Heart left ventricle (tissue), 13 donors: ENCODE results near the gene SRI.

Source experiments
- CTCF ChIP-seq, 12 donors: fragments of 200-600 bp; sonication (generic) in 4 of 12; IDR thresholded peaks; one replicate each; pipeline versions ENCODE4 v1.5.0 to v1.8.0; 2018 to 2022; ENCODE audit warnings: antibody characterized with exemption in 12 of 12, mild to moderate bottlenecking in 5 of 12
- POLR2A ChIP-seq, 2 donors: fragments of 450-650 bp; IDR thresholded peaks; one replicate each; pipeline ENCODE4 v1.6.1; 2017; ENCODE audit warnings: antibody characterized with exemption in 2 of 2, mild to moderate bottlenecking in 2 of 2, moderate library complexity in 2 of 2
- donor health status: ischemic (EF 13 %, LVEDD 7.1; RV severe dilation, severe dysfunction).
- donor health status: DM: no; HTN: yes; CAD: no.
- donor health status: DM: no; HTN: no; CAD: no.
- donor health status: ischemic (EF 25% LVEDD 6.9; RV normal size, moderate dysfunction).
- donor health status: ischemic (EF 25% LVEDD 5.7; RV mildly dilated, moderate dysfunction).
- donor health status: ischemic (EF 35%, LVEDD 5.7; RV mildly dilated, moderate dysfunction).
- donor health status: nonischemic (EF 11% LVEDD 7.7; RV severe dilation, severe dysfunction).
- donor health status: DM: yes; HTN: yes; CAD: no.
- donor health status: PGD.
- donor health status: ischemic (EF 29% LVEDD 5.4; RV normal size, mild dysfunction).
- donor health status: nonischemic (EF 23%, LVEDD 6.1; RV moderate dilation, normal function).

- TF ChIP-seq CTCF (IDR thresholded peaks at IDR 0.05) (no peak), POLR2A (IDR thresholded peaks at IDR 0.05) (no peak)
These were observed 14.7 kb downstream of the SRI start for GRCh38 chr7:88205179-88205578.
